ENCODE data around the gene ACTL6B. TPM values are rescaled to one million over a fixed set of nuclear protein-coding genes. Genes with fewer than 3 reads are reported as not detected.

Gene ACTL6B
- total and polyA plus RNA-seq, 2 donors (not counting 3 experiments of a cell fraction or from before 2014, with no cell fraction given), result not detected

DNA sequence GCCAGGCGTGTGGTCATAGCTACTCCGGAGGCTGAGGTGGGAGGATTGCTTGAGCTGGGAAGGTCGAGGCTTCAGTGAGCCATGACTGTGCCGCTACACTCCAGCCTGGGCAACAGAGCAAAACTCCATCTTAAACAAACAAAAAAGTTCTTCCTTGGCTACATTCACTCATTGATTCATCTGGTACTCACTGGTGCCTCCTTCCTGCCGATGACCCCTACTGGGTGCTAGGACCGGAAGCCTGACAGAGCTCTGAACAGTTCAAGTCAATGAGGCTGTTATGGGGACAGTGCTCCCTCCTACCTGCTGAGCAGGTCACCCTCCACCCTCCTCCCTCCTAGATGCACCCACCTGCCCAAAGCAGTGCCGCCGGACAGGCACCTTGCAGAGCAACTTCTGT lies 49.1 kb downstream of the ACTL6B start:
- H3K4me1 ChIP-seq (ENCODE audit: control insufficient read depth, extremely low read depth, insufficient read depth, low read length), result peaks cover 25% of the 10 kb centered on the region
- DNase-seq (ENCODE audit: low read depth, low spot score), result no peak
- no peak overlapping the region for H3K9ac ChIP-seq (replicated peaks; ENCODE audit: extremely low read depth, insufficient read depth, low read length)
- no peak overlapping the region for H3K4me2 ChIP-seq (ENCODE audit: insufficient read depth, low read length)
- ChIA-PET CTCF (interaction anchor here (0.5 to 1.9 kb wide), 2 partner anchors 19 to 56 kb away, joined by 3 to 5 read pairs; no protein-coding TSS in a partner anchor), POLR2A (interaction anchor here (0.7 kb wide), 1 partner anchor 30 kb away, joined by 4 read pairs; no protein-coding TSS in a partner anchor)
- H3K4me3 ChIP-seq (replicated peaks in 1 of 3; ENCODE audit: insufficient read depth in 1 of 3, low read depth in 1 of 3, low read length in 3 of 3), result no peak overlapping the region
- no TSS peak for BruUV-seq (replicated peaks)
- no peaks in the 10 kb centered on the region for H3K9me1 ChIP-seq (replicated peaks; ENCODE audit: control insufficient read depth, extremely low read depth, insufficient read depth, low read length)
- H2AFZ ChIP-seq (ENCODE audit: low read depth, low read length), result no peak overlapping the region
- TF ChIP-seq MYC (IDR thresholded peaks at IDR 0.05; ENCODE audit: low read depth, low read length) (no peak), POLR2A (IDR thresholded peaks at IDR 0.05; ENCODE audit: low read depth, low read length) (no peak), JUN (IDR thresholded peaks at IDR 0.05; ENCODE audit: borderline replicate concordance, insufficient read depth, insufficient read length, low read depth) (no peak), GATA2 (IDR thresholded peaks at IDR 0.05; ENCODE audit: insufficient read depth, insufficient read length, low read depth, low read length) (no peak), FOS (IDR thresholded peaks at IDR 0.05; ENCODE audit: borderline replicate concordance, insufficient read depth, low read length) (no peak)
- TF ChIP-seq, protein P1, sequence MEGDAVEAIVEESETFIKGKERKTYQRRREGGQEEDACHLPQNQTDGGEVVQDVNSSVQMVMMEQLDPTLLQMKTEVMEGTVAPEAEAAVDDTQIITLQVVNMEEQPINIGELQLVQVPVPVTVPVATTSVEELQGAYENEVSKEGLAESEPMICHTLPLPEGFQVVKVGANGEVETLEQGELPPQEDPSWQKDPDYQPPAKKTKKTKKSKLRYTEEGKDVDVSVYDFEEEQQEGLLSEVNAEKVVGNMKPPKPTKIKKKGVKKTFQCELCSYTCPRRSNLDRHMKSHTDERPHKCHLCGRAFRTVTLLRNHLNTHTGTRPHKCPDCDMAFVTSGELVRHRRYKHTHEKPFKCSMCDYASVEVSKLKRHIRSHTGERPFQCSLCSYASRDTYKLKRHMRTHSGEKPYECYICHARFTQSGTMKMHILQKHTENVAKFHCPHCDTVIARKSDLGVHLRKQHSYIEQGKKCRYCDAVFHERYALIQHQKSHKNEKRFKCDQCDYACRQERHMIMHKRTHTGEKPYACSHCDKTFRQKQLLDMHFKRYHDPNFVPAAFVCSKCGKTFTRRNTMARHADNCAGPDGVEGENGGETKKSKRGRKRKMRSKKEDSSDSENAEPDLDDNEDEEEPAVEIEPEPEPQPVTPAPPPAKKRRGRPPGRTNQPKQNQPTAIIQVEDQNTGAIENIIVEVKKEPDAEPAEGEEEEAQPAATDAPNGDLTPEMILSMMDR (IDR thresholded peaks at IDR 0.05; ENCODE audit: extremely low read depth in 1 of 2, insufficient read depth in 1 of 2, low read depth in 1 of 2, low read length in 2 of 2), result no peak
- TF ChIP-seq, protein P2, sequence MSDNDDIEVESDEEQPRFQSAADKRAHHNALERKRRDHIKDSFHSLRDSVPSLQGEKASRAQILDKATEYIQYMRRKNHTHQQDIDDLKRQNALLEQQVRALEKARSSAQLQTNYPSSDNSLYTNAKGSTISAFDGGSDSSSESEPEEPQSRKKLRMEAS (IDR thresholded peaks at IDR 0.05; ENCODE audit: insufficient read depth, insufficient read length), result no peak
- no peaks in the 10 kb centered on the region for H3K9me3 ChIP-seq (replicated peaks; ENCODE audit: control insufficient read depth, insufficient read depth, low read length)
- H3K27me3 ChIP-seq (ENCODE audit: control insufficient read depth in 2 of 2, insufficient read depth in 2 of 2, low read length in 2 of 2), result no peaks in the 10 kb centered on the region
- no peak overlapping the region for H3K27ac ChIP-seq (ENCODE audit: insufficient read depth, low read depth, low read length)
- FAIRE-seq, result peak; percentile 66
- no peaks in the 10 kb centered on the region for H4K20me1 ChIP-seq (replicated peaks; ENCODE audit: control insufficient read depth, extremely low read depth, insufficient read depth, low read length)
- intact Hi-C loops (cut with micrococcal nuclease) (no loop called here), dilution Hi-C loops (cut with MboI; ENCODE audit: extremely low pct_ligation_motif_present, low sequenced_read_pairs) (no loop called here)
- H3K79me2 ChIP-seq (ENCODE audit: control insufficient read depth, insufficient read depth, low read length), result no peaks in the 10 kb centered on the region
- no peaks in the 10 kb centered on the region for H3K36me3 ChIP-seq (ENCODE audit: control insufficient read depth in 2 of 2, extremely low read depth in 1 of 2, insufficient read depth in 2 of 2, low read length in 2 of 2)
